ENCODE measurements around the gene CNOT3.

GRCh38 chr19:54165222-54165621 lies 27.7 kb downstream of the CNOT3 start:
- no peak for TF ChIP-seq ZNF274 (IDR thresholded peaks at IDR 0.05; ENCODE audit: low read depth, low read length)
- no peak for TF ChIP-seq YY1 (IDR thresholded peaks at IDR 0.05; ENCODE audit: insufficient read depth, insufficient read length)

Measured in NT2/D1 (cell line).